IPS-18a (cell line): Measurements from ENCODE around the gene GLRX5.

ENCODE experiments used
- H3K27ac ChIP-seq: one replicate; pipeline ENCODE4 v1.5.1; 2013; ENCODE audit warnings: low read length
- H3K27me3 ChIP-seq: one replicate; pipeline ENCODE4 v1.6.1; 2013; ENCODE audit warnings: mild to moderate bottlenecking, low read length; ENCODE audit not compliant: control insufficient read depth, insufficient read depth
- H3K36me3 ChIP-seq: one replicate; pipeline ENCODE4 v1.6.1; 2013; ENCODE audit warnings: low read depth, low read length; ENCODE audit not compliant: control insufficient read depth
- H3K4me1 ChIP-seq: one replicate; pipeline ENCODE4 v1.6.1; 2013; ENCODE audit warnings: low read depth, low read length; ENCODE audit not compliant: control insufficient read depth
- H3K4me3 ChIP-seq: one replicate; pipeline ENCODE4 v1.5.1; 2013; ENCODE audit warnings: low read length
- H3K9ac ChIP-seq: one replicate; pipeline ENCODE4 v1.6.1; 2013; ENCODE audit warnings: mild to moderate bottlenecking, low read length, moderate library complexity
- H3K9me3 ChIP-seq: one replicate; pipeline ENCODE4 v1.6.1; 2013; ENCODE audit warnings: low read depth, low read length; ENCODE audit not compliant: control insufficient read depth

Gene GLRX5

GRCh38 chr14:95555053-95555452 lies 20.2 kb downstream of the GLRX5 start:
- Histone ChIP-seq H3K36me3 (no peaks in the 10 kb centered on the region), H3K4me1 (peaks cover 6% of the 10 kb centered on the region), H3K27ac (no peak overlapping the region), H3K9me3 (no peaks in the 10 kb centered on the region), H3K9ac (no peak overlapping the region), H3K27me3 (no peaks in the 10 kb centered on the region), H3K4me3 (no peak overlapping the region)

GRCh38 chr14:95557291-95557690 lies 22.4 kb downstream of the GLRX5 start:
- Histone ChIP-seq H3K4me1 (peaks cover 11% of the 10 kb centered on the region), H3K9ac (no peak overlapping the region), H3K9me3 (no peaks in the 10 kb centered on the region), H3K27ac (no peak overlapping the region), H3K27me3 (no peaks in the 10 kb centered on the region), H3K36me3 (no peaks in the 10 kb centered on the region), H3K4me3 (no peak overlapping the region)

GRCh38 chr14:95557832-95558231 lies 23.0 kb downstream of the GLRX5 start:
- H3K9me3 ChIP-seq, result no peaks in the 10 kb centered on the region
- H3K4me1 ChIP-seq, result peaks cover 11% of the 10 kb centered on the region
- H3K9ac ChIP-seq, result no peak overlapping the region
- no peaks in the 10 kb centered on the region for H3K36me3 ChIP-seq
- H3K27ac ChIP-seq, result no peak overlapping the region
- no peaks in the 10 kb centered on the region for H3K27me3 ChIP-seq
- H3K4me3 ChIP-seq, result no peak overlapping the region

- no peak overlapping the region for H3K9ac ChIP-seq
- no peaks in the 10 kb centered on the region for H3K27me3 ChIP-seq
- H3K36me3 ChIP-seq, result no peaks in the 10 kb centered on the region
- H3K27ac ChIP-seq, result no peak overlapping the region
- no peaks in the 10 kb centered on the region for H3K9me3 ChIP-seq
- peaks cover 16% of the 10 kb centered on the region for H3K4me1 ChIP-seq
- H3K4me3 ChIP-seq, result no peak overlapping the region
Measured at GRCh38 chr14:95559203-95559602, 24.4 kb downstream of the GLRX5 start.

GRCh38 chr14:95561001-95561412 lies 26.2 kb downstream of the GLRX5 start:
- Histone ChIP-seq H3K36me3 (no peaks in the 10 kb centered on the region), H3K27me3 (no peaks in the 10 kb centered on the region), H3K27ac (no peak overlapping the region), H3K4me3 (no peak overlapping the region), H3K9ac (no peak overlapping the region), H3K9me3 (no peaks in the 10 kb centered on the region), H3K4me1 (peaks cover 16% of the 10 kb centered on the region)

GRCh38 chr14:95562892-95563685 lies 28.2 kb downstream of the GLRX5 start:
- no peak overlapping the region for H3K9ac ChIP-seq
- H3K4me3 ChIP-seq, result no peak overlapping the region
- no peaks in the 10 kb centered on the region for H3K9me3 ChIP-seq
- peaks cover 10% of the 10 kb centered on the region for H3K4me1 ChIP-seq
- no peaks in the 10 kb centered on the region for H3K36me3 ChIP-seq
- no peak overlapping the region for H3K27ac ChIP-seq
- H3K27me3 ChIP-seq, result no peaks in the 10 kb centered on the region

- Histone ChIP-seq H3K9ac (no peak overlapping the region), H3K36me3 (no peaks in the 10 kb centered on the region), H3K27me3 (no peaks in the 10 kb centered on the region), H3K9me3 (no peaks in the 10 kb centered on the region), H3K4me3 (no peak overlapping the region), H3K27ac (no peak overlapping the region), H3K4me1 (peaks cover 10% of the 10 kb centered on the region)
Measured at GRCh38 chr14:95564060-95564459, 29.2 kb downstream of the GLRX5 start.

- Histone ChIP-seq H3K36me3 (no peaks in the 10 kb centered on the region), H3K9me3 (no peaks in the 10 kb centered on the region), H3K4me1 (no peaks in the 10 kb centered on the region), H3K27ac (no peak overlapping the region), H3K4me3 (no peak overlapping the region), H3K27me3 (no peaks in the 10 kb centered on the region), H3K9ac (no peak overlapping the region)
Measured at GRCh38 chr14:95569440-95569839, 34.6 kb downstream of the GLRX5 start.

- no peaks in the 10 kb centered on the region for H3K9me3 ChIP-seq
- peaks cover 9% of the 10 kb centered on the region for H3K4me1 ChIP-seq
- H3K4me3 ChIP-seq, result no peak overlapping the region
- no peak overlapping the region for H3K9ac ChIP-seq
- no peaks in the 10 kb centered on the region for H3K36me3 ChIP-seq
- H3K27me3 ChIP-seq, result no peaks in the 10 kb centered on the region
- H3K27ac ChIP-seq, result no peak overlapping the region
Measured at GRCh38 chr14:95573313-95573712, 38.5 kb downstream of the GLRX5 start.

- H3K4me1 ChIP-seq, result peaks cover 9% of the 10 kb centered on the region
- no peak overlapping the region for H3K27ac ChIP-seq
- no peak overlapping the region for H3K4me3 ChIP-seq
- H3K36me3 ChIP-seq, result no peaks in the 10 kb centered on the region
- H3K27me3 ChIP-seq, result no peaks in the 10 kb centered on the region
- H3K9ac ChIP-seq, result no peak overlapping the region
- H3K9me3 ChIP-seq, result no peaks in the 10 kb centered on the region
Measured at GRCh38 chr14:95575840-95576473, 41.1 kb downstream of the GLRX5 start.

- Histone ChIP-seq H3K36me3 (no peaks in the 10 kb centered on the region), H3K27me3 (no peaks in the 10 kb centered on the region), H3K9ac (no peak overlapping the region), H3K9me3 (no peaks in the 10 kb centered on the region), H3K4me1 (peaks cover 9% of the 10 kb centered on the region), H3K27ac (no peak overlapping the region), H3K4me3 (no peak overlapping the region)
Measured at GRCh38 chr14:95577067-95577800, 42.4 kb downstream of the GLRX5 start.
